CD4-positive, alpha-beta T cell treated with Interleukin-17A for 4 hours (primary cell): Measurements from ENCODE around the gene SLC9A8.

ENCODE experiments used
- DNase-seq: peaks from one replicate; pipeline ENCODE4 v3.0.0-alpha.2; 2020; ENCODE audit warnings: mixed read lengths

The SLC9A8 gene

DNA sequence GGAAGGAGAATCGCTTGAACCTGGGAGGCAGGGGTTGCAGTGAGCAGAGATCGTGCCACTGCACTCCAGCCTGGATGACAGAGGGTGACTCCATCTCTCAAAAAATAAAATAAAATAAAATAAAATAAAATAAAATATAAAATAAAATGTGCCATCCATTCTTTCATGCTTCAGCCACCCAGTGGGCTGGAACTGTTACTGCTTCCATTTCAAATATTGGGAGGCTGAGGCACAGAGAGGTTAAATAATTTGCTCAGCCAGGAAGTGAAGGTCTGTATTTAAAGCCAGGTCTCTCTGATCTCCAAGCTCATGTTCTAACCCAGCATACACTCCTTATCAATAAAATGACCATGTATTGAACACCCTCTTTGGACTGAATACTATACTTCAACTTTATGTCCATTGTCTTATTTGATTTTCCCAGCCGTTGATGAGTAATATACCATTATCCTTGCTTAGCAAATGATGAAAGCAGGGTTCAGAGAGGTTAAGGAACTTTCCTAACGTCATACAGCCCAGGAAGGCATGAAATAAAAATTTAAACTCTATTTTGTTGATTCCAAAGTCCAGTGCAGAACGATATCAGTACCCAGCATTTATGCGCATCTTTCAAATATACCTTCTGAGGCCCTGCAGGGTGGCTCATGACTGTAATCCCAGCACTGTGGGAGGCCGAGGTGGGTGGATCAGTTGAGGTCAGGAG lies 25.8 kb upstream of the SLC9A8 start:
- no peak for DNase-seq

DNA sequence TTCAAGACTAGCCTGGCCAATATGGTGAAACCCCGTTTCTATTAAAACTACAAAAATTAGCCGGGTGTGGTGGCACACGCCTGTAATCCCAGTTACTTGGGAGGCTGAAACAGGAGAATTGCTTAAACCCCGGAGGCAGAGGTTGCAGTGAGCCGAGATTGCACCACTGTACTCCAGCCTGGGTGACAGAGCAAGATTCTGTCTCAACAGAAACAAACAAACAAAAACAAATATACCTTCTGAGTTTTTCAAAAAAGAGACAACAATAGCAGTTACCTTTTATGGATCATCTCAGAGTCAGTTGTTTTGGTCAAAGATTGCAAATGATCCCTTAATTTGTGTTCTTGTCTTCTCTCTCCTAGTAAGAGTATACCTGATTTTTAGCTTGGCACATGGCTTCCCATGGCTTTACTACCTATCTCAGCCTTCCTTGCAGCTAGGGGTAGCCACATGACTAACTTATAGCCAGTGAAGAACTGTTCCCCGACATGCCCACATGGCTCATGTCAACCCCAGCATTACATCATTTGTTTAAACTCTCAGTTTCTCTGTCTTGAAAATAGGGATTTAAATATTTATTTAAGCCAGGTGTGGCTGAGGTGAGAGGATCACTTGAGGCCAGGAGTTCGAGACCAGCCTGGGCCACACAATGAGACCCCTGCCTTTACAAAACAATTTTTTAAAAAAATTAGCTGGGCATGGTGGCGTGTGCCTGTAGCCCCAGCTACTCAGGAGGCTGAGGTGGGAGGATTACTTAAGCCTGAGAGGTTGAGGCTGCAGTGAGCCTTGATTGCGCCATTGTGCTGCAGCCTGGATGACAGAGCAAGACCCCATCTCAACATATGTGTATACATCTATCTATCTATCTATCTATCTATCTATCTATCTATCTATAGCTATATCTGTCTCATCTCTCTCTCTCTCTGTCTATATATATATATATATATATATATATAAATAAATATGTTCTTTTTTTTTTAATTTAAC lies 25.0 kb upstream of the SLC9A8 start:
- DNase-seq: no peak

DNA sequence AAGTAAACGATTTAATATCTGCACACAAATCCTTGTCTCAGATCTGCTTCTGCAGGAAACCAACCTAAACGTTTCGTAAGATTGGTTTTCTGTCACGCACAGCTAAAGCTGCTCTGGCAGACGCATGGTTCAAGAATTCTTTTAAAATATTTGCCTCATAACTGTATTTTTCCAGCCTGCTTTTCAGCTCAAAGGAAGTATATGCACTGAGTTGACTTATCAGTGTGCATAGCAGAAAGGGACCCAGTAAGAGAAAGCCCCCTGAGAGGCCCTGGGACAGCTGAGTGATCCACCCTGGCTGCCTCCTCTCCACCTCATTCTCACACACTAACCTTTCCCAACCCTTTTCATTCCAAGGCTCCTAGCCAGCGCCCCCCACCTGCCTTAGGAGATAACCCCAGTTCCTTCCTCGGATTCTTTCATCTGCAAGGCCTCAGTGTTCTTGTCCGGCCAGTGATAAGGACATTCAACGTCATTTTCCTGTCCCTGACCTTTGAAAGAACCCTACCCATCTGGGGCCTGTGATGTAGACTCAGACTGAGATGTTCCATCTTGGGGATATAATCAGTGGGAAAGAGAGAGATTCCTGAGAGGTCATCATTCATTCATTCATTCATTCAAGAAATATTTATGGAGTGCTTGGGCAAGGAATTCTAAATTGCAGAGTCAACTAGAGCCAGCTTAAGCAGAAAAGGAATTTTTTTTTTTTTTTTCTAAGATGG lies 22.4 kb upstream of the SLC9A8 start:
- no peak for DNase-seq

DNA sequence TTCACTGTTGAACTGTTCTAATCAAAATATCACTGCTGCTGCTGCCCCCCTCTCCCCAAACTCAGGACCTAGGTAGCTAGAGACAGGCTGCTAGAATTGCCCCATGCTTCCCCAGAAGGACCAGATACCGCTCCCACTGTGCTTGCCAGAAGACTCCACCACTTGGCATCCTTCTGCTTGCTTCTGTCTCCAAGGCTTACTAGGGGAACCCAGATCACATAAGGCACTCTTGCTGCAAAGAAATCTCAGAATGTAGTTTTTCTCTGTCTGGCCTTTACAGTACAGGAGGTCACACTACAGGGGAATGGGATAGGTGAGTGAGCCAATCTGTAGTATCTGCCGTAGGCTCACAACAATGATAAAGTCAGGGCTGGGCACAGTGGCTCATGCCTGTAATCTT lies 21.5 kb upstream of the SLC9A8 start:
- DNase-seq: no peak

DNA sequence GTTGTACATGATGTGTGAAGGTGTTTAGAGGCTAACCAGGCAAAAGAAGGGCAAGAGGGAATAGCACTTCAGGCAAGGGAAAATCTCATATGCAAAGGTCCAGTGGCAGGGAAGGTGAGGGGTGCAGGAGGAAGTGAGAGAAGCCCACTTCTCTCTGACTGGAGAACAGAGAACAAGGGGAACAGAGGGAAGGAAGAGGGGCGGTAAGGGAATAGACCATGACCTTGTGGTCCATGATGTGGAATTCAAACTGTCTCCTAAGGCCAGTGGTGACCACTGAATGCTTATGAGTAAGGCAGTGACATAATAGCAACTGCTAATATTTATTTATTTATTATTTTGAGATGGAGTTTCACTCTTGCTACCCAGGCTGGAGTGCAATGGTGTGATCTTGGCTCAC lies 20.6 kb upstream of the SLC9A8 start:
- no peak for DNase-seq

DNA sequence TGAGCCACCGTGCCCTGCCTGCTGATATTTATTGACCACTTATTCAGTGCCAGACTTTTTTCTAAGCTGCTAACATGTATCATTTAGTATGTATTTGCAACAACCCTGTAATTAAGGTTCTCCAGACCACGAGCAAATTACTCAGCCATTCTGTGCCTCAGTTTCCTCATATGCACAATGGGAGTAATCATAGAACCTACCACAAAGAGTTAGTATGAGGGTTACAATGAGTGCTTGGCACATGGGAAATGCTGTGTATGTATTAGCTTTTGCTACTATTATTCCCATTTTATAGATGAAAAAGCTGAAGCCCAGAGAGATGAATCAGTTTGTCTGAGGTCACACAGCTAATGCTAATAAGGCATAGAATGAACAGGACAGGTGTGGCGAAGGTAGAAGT lies 20.0 kb upstream of the SLC9A8 start:
- no peak for DNase-seq

DNA sequence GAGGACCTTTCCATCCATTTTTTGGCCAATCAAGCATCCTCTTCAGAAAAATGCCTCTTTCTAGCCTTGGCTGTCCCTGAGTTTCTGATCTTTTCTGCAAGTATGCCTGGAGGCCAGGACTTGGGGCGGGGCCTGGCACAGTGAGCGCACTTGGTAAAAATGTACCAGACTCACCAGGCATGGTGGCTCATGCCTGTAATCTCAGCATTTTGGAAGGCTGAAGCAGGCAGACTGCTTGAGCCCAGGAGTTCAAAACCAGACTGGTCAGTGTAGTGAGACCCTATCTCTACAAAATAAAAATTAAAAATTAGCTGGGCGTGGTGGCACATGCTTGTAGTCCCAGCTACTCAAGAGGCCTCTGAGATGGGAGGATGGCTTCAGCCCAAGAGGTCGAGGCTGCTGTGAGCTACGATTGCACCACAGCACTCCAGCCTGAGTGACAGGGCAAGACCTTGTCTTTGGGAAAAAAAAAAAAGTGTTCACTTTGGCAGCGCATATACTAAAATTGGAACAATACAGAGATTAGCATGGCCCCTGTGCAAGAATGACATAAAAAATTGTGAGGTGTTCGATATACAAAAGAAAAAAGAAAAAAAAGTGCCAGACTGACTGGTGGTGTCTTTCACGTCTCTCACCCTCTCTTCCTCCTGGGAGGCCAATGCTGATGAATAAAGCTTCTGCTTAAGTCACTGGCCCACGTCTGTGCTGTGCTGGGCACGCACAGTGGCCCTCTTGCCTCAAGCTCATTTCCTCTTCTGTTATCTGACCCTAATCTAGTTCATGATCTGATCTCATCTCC lies 18.1 kb upstream of the SLC9A8 start:
- no peak for DNase-seq

DNA sequence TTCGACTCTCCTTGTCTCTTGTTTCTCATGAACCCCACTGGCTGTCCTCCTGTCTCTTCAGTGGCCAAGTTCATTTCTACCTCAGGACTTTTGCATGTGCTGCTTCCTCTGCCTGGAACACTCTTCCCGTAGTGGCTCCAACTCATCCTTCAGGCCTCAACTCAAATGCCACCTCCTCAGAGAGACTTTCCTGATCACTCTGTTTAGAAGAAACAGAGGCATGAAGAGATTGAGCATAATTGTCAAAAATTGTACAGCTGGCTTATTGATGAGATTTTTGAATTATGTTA lies 17.5 kb upstream of the SLC9A8 start:
- no peak for DNase-seq

DNA sequence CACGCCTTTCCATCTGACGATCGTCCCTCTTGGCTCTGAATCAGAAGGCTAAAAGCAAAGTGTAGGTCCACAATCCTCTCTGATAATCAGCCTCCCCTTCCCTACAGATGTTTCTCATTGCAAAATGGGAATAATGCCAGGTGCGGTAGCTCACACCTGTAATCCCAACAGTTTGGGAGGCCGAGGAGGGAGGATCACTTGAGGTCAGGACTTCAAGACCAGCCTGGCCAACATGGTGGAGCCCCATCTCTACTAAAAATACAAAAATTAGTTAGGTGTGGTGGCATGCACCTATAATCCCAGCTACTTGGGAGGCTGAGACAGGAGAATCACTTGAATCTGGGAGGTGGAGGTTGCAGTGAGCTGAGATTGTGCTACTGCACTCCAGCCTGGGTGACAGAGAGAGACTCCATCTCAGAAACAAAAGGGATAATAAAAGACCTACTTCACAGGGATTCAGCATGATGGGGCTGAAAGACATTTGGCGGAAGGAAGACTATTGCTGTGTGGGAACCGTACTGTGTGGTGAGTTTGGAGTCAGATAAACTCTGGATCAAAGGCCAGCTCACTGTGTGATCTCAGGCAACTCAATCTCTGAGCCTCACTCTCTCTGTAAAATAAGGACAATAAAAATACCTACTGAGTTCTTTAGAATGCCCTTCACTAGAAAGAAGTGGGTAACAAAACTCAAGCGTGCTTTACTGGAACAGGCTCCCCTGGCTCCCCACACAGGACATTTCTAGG lies 15.9 kb upstream of the SLC9A8 start:
- no peak for DNase-seq

DNA sequence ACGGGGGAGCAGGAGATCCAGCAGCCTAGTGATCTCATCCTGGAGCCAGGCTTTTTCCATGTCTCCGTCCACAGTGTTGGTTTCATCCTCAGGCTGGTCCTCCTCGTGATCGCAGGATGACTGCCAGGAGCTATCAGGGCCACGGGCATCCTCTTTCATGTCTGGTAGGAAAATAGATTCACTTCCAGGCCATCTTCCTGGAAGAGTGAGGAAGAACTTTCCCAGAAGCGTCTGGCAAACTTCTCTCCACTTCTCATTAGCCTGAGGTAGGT lies 15.3 kb upstream of the SLC9A8 start:
- no peak for DNase-seq

DNA sequence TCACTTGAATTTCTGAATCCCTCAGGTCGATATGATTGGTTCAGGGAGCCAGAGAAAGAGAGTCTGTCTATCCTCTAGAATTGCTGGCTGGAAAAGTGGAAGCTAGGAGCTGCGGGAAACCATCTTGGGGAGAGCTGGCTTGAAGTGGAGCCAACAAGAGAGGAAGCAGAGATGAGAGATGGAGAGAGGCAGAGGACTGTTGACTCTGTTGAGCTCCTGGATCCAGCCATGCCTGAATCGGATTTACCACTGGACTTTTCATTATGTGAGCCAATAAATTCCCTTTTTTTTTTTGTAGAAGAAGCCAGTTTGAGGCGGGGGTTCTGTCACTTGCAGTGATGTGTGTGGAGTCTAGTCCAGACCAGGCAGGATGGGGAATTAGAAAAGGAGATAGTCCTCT lies 13.9 kb upstream of the SLC9A8 start:
- DNase-seq: no peak

DNA sequence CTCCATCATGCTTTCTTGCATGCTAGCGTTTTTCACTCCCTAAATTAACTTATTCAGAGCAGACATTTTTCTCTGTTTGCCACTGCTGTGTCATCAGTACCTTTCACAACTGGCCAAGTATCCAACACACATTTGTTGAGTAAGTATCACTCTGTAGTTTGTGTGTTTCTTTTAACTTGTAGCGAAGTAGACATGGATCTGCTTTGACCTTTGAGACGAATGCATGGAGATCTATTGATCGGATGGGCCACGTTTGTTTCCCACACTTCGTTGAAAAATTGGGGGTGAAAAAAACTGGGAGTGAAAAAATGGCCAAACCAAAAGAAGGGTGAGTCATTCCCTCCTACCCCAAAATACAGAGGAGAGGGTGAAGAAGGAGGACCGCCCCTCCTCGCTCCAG lies 12.9 kb upstream of the SLC9A8 start:
- no peak for DNase-seq

DNA sequence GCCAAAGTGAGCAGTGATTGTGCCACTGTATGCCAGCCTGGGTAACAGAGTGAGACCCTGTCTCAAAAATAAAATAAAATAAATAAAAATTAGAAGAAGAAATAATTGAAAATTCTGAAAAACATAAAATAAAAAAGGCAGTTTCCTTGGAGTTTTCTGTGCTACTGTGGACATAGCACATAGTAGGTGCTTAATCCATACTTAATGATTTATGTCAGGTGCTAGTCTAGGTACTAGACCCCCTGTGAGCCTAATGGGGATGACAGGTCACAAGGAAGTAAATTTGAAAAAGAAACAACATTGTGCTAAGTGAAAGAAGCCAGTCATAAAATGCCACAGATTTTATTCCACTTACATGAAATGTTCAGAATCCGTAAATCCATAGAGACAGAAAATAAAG lies 9.2 kb upstream of the SLC9A8 start:
- DNase-seq: no peak

DNA sequence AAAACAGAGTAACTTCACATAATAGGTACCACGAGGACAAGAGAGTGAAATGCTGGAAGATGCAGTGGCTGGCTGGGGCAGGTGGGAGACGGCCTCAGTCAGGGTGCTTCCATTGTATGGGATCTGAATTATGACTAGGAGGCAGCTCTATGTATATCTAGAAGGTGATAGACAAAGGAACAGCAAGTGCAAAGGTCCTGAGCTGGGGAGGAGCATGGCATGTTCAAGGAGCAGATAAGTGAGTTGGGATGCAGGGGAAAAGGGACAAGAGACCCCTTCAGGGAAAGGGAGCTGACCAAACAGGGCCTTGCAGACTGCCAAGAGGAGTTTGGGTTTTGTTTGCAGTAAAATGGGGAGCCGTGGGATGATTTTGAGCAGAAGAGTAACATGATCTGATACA lies 8.3 kb upstream of the SLC9A8 start:
- no peak for DNase-seq

DNA sequence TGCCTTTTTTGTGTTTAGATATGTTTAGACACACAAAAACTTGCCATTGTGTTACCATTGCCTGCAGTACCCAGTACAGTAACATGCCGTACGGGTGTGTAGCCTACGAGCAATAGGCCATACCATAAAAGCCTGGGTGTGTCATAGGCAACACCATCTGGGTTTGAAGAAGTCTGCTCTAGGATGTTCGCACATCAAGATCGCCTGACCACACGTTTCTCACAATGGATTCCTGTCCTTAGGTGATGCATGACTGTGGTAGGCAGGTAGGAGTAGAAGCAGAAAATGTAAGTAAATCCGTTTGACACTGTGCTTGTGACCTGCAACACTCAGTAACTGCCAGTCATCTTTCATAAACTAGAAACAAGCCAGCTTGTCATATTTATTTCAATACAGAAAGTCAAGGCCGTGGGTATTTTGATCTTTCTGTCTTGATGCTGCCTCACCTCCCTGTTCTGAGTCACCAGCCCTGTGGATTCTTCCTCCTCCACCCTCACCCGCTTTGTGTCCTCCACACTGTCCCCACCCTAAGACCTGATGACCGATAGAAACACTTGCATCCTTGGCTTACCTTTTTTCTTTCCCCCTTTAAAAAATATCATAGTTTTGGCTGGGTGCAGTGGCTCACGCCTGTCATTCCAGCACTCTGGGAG lies 7.3 kb upstream of the SLC9A8 start:
- peak; percentile 10 for DNase-seq

DNA sequence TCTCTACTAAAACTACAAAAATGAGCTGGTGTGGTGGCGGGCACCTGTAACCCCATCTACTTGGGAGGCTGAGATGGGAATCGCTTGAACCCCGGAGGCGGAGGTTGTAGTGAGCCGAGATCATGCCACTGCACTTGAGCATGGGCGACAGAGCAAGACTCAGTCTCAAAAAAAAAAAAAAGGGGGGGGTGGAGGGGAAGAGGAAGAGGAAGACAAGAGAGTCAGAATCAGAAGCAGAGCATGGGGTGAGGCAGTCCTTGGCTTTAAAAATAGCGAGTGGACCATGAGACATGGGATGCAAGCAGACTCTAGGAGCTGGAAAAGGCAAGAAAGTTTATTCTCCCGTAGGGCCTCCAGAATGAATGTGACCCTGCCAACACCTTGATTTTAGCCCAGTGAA lies 3.9 kb upstream of the SLC9A8 start:
- DNase-seq: no peak

DNA sequence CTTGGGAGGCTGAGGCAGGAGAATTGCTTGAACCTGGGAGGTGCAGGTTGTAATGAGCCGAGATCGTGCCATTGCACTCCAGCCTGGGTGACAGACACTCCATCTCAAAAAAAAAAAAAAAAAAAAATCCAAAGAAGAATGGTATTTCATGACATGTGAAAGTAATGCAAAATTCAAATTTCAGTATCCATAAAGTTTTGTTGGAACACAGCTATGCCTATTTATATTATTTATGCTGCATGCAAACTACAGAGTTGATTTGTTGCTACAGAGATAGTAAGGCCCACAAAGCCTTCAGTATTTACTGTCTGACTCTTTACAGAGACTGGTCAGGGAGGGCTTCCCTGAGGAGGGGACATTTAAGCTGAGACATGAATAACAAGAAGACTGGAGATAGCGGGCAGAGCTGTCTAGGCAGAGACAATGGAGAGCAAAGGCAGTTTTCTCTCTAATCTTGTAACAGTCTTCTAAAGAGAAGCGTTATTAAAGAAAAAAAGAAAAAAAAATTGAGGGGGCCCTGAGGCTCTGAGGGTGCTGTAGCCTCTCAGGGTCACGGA lies 2.7 kb upstream of the SLC9A8 start:
- DNase-seq: no peak

DNA sequence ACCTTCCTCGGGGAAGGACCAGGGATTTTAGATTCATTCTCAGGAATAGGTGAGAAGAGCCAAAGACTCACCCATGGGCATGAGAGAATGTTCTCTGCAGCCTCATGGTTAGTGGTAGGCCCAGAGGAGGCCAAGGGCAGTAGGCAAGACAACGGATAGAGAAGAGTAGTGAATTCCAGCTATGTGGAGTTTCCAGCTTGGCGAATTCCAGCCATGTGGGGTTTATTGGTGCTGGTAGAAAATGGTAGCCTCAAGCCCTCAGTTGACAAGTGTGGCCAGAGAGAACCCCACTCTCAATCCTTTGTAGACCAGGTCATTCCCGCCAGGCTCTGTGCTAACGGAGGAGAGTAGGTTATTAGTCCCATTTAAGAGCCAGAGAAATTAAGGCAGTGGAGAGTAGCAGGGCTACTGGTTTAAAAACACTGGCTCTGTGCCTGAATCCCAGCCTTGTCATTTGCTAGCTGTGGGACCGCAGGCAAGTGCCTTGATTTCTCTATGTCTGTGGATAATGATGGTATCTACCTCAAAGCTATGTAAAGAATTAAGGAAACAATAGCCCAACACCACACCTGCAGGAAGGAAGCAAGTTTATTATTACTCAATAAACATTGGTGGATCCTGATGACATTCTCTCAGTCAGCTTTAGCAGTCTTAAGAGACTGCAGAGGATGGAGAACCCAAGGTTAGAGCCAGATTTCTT lies 2.0 kb upstream of the SLC9A8 start:
- DNase-seq: no peak

DNA sequence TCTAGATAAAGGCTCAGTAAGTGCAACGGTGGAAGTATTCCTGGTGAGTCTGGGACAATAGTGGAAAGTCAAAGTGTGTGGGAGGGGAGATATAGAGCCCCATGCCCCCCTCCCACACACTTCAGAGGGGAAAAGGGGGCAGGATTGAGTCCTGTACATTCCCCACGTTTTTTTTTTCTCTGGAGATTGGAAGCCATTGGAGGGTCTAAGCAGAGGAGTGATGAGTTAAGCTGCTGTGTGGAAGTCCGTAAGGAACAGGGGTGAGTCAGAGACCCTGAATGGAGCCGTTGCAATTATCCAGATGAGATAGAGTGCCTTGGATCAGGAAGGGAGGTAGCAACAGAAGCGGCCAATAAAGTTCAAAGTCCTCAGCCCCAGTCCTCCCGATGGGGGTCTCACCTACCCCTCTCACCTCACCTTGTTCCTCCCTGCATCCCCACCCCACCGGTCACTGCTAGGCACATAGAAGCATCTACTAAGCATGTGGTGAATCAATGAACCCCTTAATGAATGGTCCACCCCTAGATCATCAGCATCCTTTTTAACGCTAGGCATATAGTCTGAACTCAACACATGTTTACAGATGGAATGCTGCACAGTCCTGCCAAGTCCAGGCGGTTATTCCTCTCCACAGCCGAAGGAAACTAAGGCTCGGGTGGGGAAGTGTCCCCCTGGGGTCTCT lies 662 bp upstream of the SLC9A8 start:
- DNase-seq: no peak

DNA sequence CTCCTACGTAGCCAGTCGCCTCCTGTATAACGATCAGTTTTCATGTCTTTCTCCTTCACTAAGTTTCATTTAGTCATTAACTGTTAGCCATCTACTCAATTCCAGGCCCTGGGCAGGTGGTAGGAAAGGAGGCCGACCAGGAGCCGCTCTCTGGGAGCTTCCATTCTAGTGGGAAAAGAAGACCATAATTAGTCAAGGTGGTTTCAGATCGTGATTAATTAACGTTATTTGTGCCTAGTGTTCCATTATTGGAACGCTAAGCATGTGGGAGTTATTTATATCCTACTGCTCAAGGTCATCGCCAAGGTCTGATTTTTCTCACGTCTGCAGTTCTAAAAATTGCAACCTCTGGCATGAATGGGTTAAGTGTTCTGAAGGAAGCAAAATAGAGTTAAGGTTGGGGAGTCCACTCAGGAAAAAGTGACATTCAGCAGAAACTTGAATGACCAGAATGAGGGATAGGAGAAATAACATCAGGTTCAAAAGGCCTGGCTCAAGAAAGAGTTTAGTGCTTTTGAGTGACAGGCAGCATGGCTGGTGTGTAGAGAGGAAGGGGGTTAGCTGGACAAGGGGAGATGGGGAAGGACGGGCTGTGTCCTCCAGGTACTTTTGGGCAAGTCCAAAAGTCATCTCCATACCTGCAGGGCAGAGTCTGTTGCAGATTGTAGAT lies 812 bp downstream of the SLC9A8 start:
- no peak for DNase-seq
